Fibroblast of mammary gland (primary cell): Measurements from ENCODE around the gene SULT1C3.

Experiments
- DNase-seq: peaks from one replicate; pipeline ENCODE4 v3.0.0-alpha.2; 2010; ENCODE audit warnings: low read depth
- H3K4me3 ChIP-seq: 2 replicates; pipeline ENCODE4 v1.5.1; 2011; ENCODE audit warnings: low read depth, mild to moderate bottlenecking, low read length, moderate library complexity; ENCODE audit not compliant: control insufficient read depth
- TF ChIP-seq, protein P1 (sequence below): conservative IDR thresholded peaks from 2 replicates; pipeline ENCODE4 v1.5.1; 2011; ENCODE audit warnings: low read depth, low read length, inconsistent platforms; ENCODE audit not compliant: control insufficient read depth, insufficient read depth

Gene SULT1C3

DNA sequence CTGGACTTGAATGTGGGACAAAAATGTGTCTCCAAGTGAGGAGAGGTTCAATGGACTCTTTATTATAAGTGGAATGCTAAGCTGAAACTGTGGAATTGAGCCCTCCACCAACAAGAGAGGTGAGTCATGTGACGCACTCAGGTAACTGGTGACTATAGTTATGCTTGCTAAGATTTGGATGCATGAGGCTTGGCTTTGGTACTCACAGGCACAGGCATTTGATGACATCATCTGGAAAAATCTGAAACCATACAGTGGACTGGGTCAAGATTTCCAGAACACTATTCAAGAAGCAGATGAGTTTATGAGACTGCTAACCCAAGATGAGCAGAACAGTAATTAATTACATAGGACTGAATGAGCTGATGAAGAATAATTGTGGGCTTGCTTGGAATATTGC is 15.7 kb upstream of the SULT1C3 start:
- DNase-seq, result no peak
- no peak overlapping the region for H3K4me3 ChIP-seq
- TF ChIP-seq, protein P1, sequence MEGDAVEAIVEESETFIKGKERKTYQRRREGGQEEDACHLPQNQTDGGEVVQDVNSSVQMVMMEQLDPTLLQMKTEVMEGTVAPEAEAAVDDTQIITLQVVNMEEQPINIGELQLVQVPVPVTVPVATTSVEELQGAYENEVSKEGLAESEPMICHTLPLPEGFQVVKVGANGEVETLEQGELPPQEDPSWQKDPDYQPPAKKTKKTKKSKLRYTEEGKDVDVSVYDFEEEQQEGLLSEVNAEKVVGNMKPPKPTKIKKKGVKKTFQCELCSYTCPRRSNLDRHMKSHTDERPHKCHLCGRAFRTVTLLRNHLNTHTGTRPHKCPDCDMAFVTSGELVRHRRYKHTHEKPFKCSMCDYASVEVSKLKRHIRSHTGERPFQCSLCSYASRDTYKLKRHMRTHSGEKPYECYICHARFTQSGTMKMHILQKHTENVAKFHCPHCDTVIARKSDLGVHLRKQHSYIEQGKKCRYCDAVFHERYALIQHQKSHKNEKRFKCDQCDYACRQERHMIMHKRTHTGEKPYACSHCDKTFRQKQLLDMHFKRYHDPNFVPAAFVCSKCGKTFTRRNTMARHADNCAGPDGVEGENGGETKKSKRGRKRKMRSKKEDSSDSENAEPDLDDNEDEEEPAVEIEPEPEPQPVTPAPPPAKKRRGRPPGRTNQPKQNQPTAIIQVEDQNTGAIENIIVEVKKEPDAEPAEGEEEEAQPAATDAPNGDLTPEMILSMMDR, result no peak

DNA sequence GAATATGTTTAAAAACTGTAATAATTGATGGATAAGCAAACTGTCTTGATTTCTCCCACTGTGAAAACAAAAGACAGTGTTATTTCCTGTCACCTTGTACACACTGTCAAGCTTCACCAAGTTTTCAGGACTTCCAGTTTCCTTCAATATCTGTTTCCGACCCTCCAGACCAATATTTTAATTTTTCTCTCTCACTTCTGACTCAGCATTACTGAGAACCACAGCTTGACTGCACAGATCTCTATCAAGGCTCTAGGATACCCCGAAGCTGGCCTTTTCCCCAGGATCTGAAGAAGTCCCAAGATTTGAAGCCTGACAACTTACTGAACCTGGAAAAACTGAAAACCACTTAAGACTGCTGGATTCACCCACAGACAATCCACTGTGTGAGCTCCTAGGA is 13.2 kb upstream of the SULT1C3 start:
- TF ChIP-seq, protein P1, result no peak
- no peak overlapping the region for H3K4me3 ChIP-seq
- no peak for DNase-seq

DNA sequence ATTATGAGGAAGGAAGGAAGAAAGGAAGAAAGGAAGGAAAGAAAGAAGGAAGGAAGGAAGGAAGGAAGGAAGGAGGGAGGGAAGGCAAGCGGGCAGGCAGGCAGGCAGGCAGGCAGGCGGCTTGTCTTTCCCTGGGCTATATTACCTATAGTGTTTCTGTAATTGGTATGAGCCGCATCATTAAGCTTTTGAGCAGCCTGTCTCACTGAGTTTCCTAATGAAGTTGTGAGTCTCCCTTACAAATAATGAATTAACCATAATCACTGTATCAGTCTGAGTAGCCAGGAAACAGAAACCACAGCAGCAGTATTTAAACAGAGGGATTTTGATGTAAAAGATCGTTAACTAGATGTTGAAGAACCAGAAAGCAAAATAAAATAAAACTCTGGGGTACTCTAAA is 11.8 kb upstream of the SULT1C3 start:
- no peak for DNase-seq
- TF ChIP-seq, protein P1, result no peak
- H3K4me3 ChIP-seq, result no peak overlapping the region

DNA sequence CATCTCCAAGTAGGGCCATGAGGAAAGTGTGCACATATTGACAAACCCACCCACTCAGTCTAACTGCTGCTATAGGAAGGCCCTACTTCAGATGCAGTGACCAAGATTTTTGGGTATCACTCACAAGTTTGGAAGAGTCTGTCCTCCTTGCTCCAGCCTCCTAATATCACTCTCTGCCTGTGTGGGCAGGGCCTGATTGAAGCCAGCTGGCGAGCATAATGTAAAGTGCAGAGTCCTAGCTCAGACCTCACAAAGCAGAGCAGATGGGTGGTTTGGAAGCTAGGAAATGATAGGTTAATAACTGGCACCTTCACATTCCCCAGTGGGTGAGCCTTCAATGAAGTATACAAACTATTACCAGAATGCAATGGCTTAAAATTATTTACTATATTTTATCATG is 11.2 kb upstream of the SULT1C3 start:
- no peak for DNase-seq
- TF ChIP-seq, protein P1, result no peak
- H3K4me3 ChIP-seq, result no peak overlapping the region

DNA sequence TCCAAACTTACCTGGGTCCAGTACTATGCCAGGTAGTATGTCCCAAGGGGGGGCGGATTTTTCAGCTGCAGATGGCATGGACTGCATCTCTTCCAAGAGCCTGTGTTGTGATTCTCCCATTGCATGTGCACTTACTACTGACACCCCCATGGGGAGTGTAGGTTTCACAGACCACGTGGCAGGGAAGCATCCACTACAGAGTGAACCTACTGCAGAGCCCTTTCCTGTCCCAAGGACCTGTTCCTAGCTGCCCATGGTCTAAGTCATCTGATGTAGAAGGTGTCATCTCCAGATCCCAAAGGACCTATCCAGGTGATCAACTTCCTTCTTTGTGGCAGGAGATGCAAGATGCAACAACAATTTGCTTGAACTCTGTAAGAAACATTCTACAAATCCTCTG is 9.9 kb upstream of the SULT1C3 start:
- H3K4me3 ChIP-seq, result no peak overlapping the region
- TF ChIP-seq, protein P1, result no peak
- DNase-seq, result no peak

DNA sequence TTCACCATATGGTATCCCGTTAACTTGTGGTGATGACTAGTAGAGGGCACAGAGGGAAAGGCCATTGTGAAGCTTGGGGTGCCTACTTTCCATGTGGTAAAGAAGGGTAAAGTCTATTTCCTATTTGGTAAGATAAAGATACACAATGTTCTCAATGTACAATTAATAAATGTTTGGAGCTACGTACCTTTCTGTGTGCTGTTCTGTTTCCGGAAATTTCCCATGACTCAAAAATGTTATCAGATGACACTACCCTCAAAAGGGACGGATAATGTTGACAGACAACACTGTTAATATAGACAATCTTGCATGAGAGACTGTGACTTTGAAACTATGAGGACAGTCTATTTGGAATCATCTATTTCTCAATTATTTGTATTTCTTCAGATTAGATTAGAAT is 4.2 kb upstream of the SULT1C3 start:
- DNase-seq, result no peak
- no peak overlapping the region for H3K4me3 ChIP-seq
- TF ChIP-seq, protein P1, result no peak

DNA sequence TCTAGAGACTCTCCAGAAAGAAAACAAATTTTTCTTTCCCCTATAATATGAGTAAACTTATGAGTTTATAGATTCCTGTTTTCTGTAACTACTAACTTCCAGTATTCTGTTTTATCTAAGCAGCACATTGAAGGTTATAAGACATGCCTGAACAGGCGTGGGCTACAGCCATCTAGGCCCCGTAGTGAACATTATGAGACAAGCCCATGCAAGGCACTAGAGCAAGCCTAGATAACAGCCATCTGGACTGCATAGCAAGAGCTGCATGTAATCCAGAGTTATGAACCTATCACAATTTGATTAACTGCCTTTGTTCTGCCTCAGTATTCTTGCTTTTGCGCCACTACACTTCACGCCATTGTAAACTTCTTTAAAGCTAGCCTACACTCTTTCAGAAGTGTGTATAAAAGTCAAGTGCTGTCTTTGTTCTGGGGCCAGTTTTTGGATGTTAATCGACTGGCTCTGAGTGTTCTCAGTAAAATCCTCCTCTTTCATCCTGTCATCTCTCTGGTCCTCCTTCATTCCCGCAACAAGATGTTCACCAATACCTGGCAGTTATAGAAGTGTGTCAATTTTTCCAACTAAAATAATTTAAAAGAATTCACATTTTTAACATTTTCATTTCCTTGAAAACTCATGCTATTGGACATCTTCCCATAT is 3.0 kb upstream of the SULT1C3 start:
- TF ChIP-seq, protein P1, result no peak
- H3K4me3 ChIP-seq, result no peak overlapping the region
- no peak for DNase-seq
